GM21576 (cell line): ENCODE data around the gene KRTAP5-10.
"Not testable (repeated sequence)": the region's sequence is repeated elsewhere in the genome, so short reads cannot be mapped to it uniquely, and the experiment has no call there.

ENCODE experiments used
- ATAC-seq: cut with Tn5 transposase; IDR thresholded peaks from one replicate; pipeline ENCODE4 v1.9.1; 2021; ENCODE audit warnings: mild to moderate bottlenecking, moderate library complexity; ENCODE audit not compliant: unreplicated experiment

Gene KRTAP5-10

DNA sequence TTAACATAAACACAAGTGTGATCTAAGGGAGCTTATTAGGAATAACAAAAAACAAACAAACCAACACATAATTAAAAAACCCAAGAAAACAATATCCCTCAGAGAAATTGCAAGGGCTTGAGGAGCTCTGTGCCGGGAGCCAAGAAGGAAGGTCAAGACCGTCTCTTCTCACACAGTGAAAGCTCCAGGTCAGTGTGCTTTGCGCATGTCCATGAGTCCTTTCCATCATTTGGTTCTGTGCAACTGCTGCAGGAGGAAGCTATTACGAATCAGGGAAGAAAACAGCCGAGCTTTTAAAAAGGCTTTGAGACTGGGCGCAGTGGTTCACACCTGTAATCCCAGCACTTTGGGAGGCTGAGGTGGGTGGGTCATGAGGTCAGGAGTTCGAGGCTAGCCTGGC is 23.0 kb upstream of the KRTAP5-10 start:
- no peak for ATAC-seq

DNA sequence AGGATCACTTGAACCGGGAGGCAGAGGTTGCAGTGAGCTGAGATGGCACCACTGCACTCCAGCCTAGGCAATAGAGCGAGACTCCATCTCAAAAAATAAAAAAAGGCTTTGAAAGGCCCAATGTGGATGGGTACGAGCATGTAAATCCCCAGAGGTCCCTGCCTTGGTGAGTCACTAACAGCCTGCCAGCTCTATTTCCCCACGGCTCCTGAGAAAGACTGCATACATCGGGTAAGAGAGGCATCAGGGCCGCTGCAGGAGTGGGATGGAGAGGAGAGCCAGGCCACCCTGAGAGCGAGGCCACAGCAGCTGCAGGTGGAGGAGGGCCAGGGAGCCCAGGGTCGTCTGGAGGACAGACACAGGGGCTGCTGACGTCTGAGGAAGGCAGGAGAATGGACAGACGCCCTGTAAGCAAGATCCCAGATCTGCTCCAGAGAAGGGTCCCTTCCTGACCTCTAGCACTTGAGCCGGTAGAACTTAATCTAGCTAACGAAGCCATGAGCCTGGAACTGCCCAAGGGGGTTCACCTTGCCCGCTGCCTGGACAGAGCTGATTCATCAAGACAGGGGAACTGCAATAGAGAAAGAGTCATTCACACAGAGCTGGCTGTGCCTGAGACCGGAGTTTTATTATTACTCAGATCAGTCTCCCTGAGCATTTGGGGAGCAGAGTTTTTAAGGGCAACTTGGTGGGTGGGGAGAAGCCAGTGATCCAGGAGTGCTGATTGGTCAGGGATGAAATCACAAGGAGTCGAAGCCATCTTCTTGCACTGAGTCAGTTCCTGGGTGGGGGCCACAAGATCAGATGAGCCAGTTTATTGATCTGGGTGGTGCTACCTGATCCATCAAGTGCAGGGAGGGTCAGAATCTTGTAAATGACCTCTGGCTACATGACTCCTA is 22.2 kb upstream of the KRTAP5-10 start:
- ATAC-seq, result no peak

DNA sequence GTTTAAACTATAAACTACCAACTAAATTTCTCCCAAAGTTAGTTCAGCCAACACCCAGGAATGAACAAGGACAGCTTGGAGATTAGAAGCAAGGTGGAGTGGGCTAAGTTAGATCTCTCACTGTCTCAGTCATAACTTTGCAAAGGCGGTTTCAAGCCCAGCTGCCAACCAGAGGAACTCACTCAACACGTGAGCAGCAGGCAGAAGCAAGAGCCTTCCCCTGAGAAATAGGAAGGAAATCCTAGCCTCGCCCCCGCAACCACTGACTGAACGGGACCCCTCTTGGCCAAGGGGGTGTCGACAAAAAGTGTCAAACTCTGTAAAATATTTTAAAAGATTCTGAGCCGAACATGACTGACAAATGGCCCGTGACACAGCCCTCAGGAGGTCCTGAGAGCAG is 21.5 kb upstream of the KRTAP5-10 start:
- no peak for ATAC-seq

DNA sequence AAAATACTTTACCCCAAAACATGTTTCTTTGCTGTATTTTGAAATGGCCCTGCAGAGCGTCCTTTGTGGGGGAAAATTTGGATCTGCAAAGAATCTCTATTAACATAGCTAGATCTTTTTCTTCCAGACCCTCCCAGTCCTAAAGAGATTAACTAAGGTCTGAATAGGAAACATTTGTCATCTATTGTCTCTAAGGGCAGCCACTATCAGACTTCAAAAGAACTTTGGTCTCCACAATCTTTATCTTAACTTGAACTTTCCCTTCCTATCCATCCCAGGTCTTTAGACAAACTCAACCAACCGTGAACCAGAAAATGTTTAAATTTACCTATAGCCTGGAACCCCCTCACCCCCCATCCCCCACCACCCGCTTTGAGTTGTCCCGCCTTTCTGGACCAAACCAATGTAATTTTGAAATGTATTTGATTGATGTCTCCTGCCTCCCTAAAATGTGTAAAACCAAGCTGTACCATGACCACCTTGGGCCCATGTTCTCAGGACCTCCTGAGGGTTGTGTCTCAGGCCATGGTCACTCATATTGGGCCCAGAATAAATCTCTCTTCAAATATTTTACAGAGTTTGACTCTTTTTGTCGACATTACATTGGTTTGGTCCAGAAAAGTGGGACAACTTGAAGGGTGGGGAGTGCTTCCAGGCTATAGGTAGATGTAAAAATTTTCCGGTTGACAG is 20.7 kb upstream of the KRTAP5-10 start:
- ATAC-seq, result no peak

DNA sequence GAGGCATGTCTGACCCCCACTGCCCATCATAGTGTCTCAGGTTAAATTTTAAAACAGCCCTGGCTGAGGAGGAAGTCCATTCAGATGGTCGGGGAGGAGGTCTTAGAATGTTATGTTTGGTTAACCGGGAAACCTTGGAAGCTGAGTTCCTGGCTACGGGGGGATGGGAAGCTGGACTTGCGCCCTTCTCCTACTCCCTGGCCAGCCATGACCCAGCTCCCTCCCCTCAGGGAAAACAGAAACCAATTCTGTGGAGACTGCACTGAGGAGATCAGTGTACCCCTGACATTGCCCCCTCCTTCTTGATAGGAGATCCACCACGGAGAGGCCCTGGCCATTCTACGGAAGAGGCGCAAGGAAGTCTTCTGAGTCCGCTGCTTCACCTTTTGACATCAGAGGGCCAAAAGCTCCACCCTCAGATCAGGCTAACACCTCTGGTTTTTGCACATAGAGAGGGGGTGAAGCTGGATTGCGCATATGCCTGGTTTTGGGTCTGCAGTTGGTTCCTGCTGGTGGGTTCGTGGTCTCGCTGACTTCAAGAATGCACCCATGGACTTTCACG is 19.9 kb upstream of the KRTAP5-10 start:
- ATAC-seq, result no peak

DNA sequence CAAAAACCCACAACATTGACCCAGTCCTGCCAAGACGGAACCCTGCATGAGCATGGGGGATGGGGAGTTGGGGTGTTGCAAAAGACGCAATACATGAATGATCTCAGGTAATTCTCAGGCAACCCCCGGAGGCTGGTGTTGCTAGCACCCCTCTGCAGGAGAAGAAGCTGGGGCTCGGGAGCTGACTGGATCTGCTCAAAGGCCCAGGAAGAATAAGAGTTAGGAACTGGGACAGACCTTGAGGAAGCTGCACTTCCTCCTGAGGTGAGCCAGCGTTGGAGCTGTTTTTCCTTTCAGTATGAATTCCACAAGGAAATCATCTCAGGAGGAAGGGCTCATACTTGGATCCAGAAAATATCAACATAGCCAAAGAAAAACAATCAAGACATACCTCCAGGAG is 17.2 kb upstream of the KRTAP5-10 start, which contains the start of gene KRTAP5-9:
Gene KRTAP5-9, plus strand, starts transcription at position 301 of the 400 bp plus-strand sequence. CDS start 238 bp downstream, outside the sequence.
- ATAC-seq, result no peak

DNA sequence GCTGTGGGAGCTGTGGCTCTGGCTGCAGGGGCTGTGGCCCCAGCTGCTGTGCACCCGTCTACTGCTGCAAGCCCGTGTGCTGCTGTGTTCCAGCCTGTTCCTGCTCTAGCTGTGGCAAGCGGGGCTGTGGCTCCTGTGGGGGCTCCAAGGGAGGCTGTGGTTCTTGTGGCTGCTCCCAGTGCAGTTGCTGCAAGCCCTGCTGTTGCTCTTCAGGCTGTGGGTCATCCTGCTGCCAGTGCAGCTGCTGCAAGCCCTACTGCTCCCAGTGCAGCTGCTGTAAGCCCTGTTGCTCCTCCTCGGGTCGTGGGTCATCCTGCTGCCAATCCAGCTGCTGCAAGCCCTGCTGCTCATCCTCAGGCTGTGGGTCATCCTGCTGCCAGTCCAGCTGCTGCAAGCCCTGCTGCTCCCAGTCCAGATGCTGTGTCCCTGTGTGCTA is 16.6 kb upstream of the KRTAP5-10 start:
- no peak for ATAC-seq

DNA sequence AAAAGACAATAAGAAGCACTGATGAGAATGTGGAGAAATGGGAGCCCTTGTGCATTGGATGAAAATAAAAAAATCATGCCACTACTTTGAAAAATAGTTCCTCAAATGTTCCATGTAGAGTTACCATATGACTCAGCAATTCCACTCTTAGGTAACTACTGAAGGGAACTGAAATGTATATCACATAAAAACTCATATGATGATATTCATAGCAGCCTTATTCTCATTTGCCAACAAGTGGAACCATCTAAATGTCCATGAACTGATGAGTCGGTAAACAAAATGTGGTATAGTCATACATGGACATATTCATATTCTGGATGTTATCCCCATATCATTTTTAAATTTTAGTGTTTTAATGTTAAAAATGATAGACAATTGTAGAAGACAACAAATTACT is 13.7 kb upstream of the KRTAP5-10 start:
- no peak for ATAC-seq

DNA sequence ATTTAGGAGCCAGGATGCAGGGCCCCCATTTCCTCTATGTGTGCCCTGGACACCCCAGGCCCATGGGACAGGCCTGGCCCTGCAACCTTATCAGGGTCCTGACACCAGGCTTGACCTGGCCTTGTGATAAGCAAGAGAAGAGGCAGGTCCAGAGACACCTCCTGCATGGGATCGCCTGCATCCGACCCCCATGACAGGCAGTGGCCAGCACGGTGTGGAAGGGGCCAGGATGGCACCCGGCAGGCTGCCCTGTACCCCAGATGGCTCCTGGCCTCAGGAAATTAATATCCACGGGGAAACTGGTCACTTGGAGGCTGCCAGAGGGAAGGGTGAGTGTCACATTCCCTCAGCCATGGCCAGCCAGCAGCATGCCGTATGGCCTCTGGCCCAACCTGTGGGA is 10.4 kb upstream of the KRTAP5-10 start:
- no peak for ATAC-seq

DNA sequence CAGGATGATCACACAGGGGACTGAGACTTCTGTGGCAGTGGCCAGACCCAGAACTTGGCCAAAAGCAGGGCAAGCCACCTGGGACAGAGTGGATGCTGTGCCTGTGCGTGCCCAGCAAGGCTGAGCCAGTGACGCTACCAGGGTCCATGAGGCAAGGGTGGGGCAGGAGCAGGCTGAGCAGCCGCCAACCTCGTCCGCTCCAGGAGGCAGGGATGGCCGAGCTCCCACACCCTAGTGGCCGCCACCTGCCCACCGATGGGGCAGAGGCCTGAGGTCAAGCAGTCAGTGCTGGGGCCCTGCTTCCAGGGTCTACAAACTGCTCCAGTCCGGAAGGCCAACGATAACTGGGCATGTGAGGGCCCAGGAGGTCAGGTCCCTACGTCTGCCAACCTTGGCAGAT is 9.9 kb upstream of the KRTAP5-10 start:
- ATAC-seq, result no peak

DNA sequence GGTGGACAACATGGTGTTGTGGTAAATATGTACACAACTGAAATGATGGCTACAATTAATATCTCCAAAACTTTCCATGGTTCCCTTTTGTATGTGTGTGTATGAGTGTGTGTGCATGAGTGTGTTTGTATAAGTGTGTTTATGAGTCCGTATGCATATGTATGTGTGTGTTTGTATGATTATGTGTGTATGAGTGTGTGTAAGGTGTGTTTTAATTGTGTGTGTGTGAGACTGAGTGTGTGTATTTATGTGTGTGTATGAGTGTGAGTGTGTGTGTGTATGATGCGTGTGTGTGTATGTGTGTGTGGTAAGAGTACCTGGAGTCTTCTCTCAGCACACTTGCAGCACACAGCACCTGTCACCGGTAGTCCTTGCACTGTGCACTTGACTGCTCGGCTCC is 9.3 kb upstream of the KRTAP5-10 start:
- ATAC-seq, result no peak

DNA sequence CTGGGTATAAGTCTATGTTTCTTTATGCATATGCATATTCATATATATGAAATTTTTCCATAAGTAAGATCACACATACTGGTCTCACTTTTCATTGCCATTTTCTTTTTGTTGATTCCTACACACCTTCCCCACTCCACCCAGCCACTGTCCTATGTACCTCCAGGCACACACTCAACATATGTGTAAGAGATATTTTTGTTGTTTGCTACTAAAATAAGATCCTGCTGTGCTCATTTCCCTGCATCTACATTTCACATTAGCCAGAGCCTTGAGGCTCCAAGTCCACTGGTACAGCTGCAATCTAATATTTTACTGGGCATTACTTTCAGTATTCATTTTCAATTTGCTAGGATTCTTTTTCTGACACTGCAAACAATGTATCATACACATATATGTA is 8.1 kb upstream of the KRTAP5-10 start:
- ATAC-seq, result no peak

DNA sequence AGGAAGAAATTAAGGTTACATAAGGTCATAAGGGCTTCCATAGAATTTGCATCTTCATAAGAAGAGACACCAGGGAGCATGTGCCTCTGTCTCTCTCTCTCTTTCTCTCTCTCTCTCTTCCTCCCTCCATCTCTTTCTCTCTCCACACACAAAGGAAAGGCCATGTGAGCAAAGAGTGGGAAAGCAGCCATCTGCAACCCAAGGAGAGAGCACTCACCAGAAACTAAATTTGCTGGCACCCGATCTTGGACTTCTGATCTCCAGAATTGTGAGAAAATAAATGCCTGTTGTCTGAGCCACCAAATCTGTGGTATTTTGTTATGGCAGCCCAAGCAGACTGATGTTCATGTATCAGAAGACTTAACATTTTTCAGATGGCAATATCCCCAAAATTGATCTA is 6.4 kb upstream of the KRTAP5-10 start:
- no peak for ATAC-seq

DNA sequence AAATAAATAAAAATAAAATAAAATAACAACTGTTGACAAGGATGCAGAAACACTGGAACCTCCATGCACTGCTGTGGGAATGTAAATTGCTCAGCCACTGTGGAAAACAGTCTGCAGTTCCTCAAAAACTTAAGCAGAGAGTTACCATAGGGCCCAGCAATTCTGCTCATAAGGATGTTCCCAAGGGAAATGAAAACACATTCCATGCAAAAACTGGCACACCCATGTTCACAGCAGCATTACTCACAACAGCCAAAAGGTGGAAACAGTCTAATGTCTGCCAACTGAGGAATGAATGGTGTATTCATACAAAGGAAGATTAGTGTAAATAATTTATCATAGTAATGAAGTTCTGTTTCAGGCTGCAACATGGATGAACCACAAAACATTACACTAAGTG is 3.2 kb upstream of the KRTAP5-10 start:
- ATAC-seq, result no peak

DNA sequence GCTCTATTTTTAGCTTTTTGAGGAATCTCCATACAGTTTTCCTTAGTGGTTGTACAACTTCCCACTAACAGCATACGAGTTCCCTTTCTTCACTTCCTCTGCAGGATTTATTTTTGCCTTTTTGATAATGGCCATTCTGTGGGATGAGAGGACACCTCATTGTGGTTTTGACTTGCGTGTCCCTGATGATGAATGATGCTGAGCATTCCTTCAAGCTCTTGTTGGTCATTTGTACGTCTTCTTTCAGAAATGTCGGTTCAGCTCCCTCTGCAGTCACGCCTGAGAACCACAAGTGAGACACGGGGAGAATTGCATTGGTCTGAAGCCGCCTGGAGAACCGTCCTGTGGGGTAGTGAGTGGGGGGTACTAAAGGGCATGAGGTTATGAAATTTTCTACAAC is 2.0 kb upstream of the KRTAP5-10 start:
- no peak for ATAC-seq

DNA sequence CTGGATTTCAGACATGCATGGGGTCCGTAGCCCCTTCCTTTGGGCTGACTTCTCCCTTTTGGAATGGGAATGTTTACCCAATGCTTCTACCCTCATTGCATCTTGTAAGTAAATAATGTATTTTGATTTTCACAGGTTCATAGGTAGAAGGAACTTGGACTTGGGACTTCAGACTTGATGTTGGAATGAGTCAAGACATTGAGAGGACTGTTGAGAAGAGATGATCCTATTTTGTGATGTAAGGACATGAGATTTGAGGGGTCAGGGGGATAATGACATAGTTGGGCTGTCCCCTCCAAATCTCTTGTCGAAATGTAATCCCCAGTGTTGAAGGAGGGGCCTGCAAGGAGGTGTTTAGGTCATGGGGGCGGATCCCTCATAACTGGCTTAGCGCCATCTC is 933 bp upstream of the KRTAP5-10 start:
- no peak for ATAC-seq

DNA sequence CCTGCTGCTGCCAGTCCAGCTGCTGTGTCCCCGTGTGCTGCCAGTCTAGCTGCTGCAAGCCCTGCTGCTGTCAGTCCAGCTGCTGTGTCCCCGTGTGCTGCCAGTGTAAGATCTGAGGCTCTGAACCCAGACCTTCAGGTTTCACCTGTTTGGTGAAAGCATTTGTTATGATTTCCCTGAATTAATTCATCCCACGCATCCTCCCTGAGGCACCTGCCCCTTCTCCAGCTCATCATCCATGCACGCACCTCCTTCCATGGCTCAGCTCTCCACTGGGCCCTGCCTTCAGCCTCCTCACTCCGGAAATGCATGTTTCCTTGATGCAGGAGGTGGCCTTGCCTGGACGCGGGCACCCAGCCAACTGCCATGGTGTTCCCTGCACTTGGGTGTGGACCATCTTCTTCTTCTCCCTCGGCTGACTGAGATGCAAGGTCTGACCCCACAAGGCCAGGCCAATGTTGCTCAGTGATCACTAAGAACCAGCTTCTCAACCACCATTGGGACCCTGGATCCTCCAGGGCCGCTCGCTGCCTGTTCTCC is 788 bp downstream of the KRTAP5-10 start:
- no peak for ATAC-seq

DNA sequence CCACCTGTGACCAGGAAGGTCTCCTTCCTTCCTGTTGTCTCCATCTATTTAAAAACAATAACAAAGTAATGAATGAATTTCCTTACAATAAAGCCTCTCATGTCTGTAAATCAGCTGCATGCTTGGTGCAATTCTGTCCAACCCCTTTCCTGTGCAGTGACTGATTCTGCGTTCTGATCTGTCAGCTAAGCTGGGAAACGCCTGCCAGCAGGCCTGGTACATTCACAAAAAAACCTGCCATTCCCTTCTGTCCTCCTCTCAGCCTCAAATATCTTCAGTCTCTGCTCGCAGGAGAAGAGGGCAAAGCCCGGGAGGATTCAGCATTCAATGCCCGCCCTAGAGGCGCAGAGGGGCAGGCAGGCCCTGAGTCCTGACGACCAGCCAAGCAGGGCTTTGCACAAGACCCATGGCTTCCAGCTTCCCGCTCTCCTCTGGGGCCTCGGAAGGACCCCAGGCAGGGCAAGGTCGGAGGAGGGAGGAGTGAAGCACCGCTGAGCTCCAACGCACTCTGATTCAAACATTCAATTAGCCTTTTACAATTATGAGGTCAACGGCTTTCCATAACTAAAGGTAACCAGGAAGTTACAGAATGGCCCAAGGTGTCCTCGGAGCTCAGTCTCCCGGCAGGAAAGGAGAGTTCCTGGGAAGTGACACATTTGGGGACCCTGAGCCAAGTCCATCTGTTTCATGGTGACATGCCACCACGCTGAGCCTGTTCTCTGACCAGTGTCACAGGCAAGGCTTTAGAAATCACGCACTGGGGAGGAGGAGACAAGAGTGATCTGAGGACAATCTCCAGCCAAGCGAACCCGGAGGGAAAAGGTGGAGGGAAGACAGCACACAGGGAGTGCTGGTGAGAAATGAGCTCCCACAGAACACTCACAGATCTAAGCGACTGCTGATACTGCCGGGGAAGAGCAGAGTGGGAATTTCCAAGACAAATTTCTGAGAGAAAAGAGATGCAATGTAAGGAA is 1.6 kb downstream of the KRTAP5-10 start:
- ATAC-seq, result not testable (repeated sequence)

DNA sequence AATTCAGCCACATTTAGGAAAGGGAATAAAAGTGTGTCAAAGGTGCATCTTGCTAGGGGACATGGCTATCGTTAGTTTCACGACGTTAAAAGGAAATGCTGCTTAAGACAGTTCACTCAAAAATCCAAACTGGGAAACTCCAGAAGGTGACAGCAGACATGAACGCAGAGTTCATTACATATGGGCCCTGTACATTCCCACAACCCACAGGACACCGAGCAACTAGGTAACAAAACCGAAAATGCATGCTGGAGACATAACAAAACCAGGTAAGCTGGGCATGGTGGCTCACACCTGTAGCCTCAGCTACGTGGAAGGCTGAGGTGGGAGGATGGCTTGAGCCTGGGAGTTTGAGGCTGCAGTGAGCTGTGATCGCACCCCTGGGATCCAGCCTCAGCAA is 2.3 kb downstream of the KRTAP5-10 start:
- ATAC-seq, result not testable (repeated sequence)

DNA sequence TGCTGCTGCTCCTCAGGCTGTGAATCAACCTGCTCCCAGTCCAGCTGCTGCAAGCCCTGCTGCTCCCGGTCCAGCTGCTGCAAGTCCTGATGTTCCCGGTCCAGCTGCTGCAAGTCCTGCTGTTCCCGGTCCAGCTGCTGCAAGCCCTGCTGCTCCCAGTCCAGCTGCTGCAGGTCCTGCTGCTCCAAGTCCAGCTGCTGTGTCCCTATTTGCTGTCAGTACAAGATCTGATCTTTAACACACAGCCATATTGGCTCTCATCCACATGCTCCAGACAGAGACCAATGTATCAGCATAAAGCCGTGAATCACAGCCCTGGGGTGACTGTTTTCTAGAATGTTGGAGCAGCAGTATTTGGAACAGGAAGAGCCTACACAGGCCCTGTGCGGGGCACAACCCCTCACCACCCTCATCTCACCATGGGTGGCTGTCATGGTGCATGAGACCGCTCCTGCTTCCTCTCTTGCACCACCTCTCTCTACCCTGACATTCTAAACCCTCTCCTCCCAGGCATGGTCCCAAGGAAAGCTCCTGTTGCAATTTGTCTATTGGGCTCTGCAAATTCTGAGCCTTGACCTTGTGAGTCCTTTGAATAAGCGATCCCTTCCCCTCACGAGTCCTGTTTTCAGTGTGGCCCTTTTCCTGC is 3.5 kb downstream of the KRTAP5-10 start:
- ATAC-seq, result no peak
